GM12891 (cell line): Measurements from ENCODE around the gene ILDR2.

Experiments used
- PAX5 ChIP-seq: IDR thresholded peaks from 2 replicates; pipeline ENCODE4 v1.6.1; 2011; ENCODE audit warnings: low read length, moderate library complexity, mild to moderate bottlenecking; ENCODE audit not compliant: insufficient read depth, severe bottlenecking
- POLR2A ChIP-seq: IDR thresholded peaks from 2 replicates; pipeline ENCODE4 v1.6.1; 2011; ENCODE audit warnings: low read depth, low read length, control low read depth
- POLR2AphosphoS5 ChIP-seq: IDR thresholded peaks from 2 replicates; pipeline ENCODE4 v1.6.1; 2011; ENCODE audit warnings: low read depth, low read length, control low read depth
- POU2F2 ChIP-seq: IDR thresholded peaks from 2 replicates; pipeline ENCODE4 v1.6.1; 2011; ENCODE audit warnings: low read depth, mild to moderate bottlenecking, control low read depth, low read length, moderate library complexity
- SPI1 ChIP-seq: IDR thresholded peaks from 2 replicates; pipeline ENCODE4 v1.6.1; 2011; ENCODE audit warnings: low read depth, low read length, control low read depth
- TAF1 ChIP-seq: IDR thresholded peaks from 2 replicates; pipeline ENCODE4 v1.6.1; 2011; ENCODE audit warnings: low read depth, low read length, control low read depth

GRCh38 chr1:166974647-166975345 lies 544 bp downstream of the ILDR2 start:
- TF ChIP-seq POLR2AphosphoS5 (no peak), POLR2A (no peak), TAF1 (no peak), POU2F2 (no peak), SPI1 (no peak), PAX5 (no peak)
